Rectal smooth muscle tissue (tissue), 1 donor: Measurements from ENCODE around the gene CDH13.

Source experiments
- H3K27ac ChIP-seq: one replicate; pipeline ENCODE4 v1.7.0; 2013; ENCODE audit warnings: low read depth, low read length, inconsistent platforms
- H3K27me3 ChIP-seq: one replicate; pipeline ENCODE4 v1.7.0; 2013; ENCODE audit warnings: low read length; ENCODE audit not compliant: control insufficient read depth, insufficient read depth
- H3K36me3 ChIP-seq: one replicate; pipeline ENCODE4 v1.7.0; 2013; ENCODE audit warnings: low read length; ENCODE audit not compliant: control insufficient read depth, insufficient read depth
- H3K4me1 ChIP-seq: one replicate; pipeline ENCODE4 v1.7.0; 2013; ENCODE audit warnings: low read length; ENCODE audit not compliant: control insufficient read depth, insufficient read depth
- H3K4me3 ChIP-seq: one replicate; pipeline ENCODE4 v1.7.0; 2013; ENCODE audit warnings: low read length
- H3K9ac ChIP-seq: one replicate; pipeline ENCODE4 v1.7.0; 2013; ENCODE audit warnings: low read length

CDH13 gene

DNA sequence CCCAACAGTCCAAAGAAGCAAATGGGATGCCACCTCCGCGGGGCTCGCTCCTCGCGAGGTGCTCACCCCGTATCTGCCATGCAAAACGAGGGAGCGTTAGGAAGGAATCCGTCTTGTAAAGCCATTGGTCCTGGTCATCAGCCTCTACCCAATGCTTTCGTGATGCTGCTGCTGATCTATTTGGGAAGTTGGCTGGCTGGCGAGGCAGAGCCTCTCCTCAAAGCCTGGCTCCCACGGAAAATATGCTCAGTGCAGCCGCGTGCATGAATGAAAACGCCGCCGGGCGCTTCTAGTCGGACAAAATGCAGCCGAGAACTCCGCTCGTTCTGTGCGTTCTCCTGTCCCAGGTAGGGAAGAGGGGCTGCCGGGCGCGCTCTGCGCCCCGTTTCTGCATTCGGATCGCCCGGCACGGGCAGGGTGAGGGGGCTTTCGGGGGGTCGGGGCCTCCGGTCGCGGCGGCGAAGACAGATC lies at the start of gene CDH13:
TSS of gene CDH13 (plus strand) at position 179 of the 471 bp plus-strand sequence.
- Histone ChIP-seq H3K9ac (no peak within 1 kb of the TSS), H3K27ac (no peak within 1 kb of the TSS), H3K27me3 (peaks cover 15% of the 10 kb centered on the region)

GRCh38 chr16:82580298-82580890 lies 46.4 kb upstream of the CDH13 start:
- Histone ChIP-seq H3K4me3 (no peak overlapping the region), H3K27me3 (no peaks in the 10 kb centered on the region), H3K4me1 (no peaks in the 10 kb centered on the region), H3K27ac (no peak overlapping the region), H3K36me3 (no peaks in the 10 kb centered on the region), H3K9ac (no peak overlapping the region)

More for the DNA sequence above, at the start of gene CDH13:
- Histone ChIP-seq H3K4me1 (peaks cover 3% of the 10 kb centered on the region), H3K36me3 (no peaks in the 10 kb centered on the region), H3K4me3 (peak within 1 kb of the TSS; percentile 51)

DNA sequence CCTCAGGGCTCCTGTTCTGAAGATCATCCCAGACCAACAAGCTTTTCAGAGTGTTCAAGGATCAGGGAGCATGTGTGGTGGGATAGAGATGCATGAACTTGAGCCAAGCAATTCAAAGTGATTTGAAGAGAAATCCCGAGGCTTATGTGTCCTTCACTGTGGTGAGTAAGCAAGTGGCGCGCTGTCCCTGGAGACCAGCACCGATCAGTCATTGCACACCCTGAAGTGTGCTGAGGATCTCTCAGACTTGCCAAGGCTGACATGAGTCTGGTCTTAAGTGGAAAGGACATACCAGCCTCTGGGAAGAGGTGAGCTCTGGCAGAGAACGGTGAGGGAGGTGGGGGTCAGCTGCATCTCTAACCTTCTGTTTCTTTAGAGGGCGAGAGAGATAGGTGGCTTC lies 43.8 kb upstream of the CDH13 start:
- Histone ChIP-seq H3K4me3 (no peak overlapping the region), H3K36me3 (no peaks in the 10 kb centered on the region), H3K9ac (no peak overlapping the region), H3K4me1 (no peaks in the 10 kb centered on the region), H3K27ac (no peak overlapping the region), H3K27me3 (no peaks in the 10 kb centered on the region)

DNA sequence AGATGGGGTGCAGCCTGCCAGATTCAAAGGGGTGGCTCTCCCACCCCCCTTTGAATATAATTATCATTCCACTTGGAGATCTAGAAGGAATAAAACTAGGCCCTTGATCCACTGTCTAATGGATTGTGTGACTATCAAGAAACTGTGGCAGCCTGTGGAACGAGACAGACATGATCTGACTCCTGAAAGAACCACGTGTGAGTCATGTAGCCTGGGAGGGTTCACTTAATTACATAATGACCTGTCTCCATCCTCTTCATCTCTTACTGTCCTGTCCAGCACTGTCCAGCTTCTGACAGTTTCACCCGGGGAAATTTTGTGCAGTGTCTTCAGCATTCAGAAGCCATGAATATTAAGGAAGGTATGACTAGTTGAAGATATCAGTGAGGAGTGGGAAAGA lies 43.3 kb upstream of the CDH13 start:
- H3K27ac ChIP-seq: no peak overlapping the region
- no peak overlapping the region for H3K9ac ChIP-seq
- H3K36me3 ChIP-seq: no peaks in the 10 kb centered on the region

DNA sequence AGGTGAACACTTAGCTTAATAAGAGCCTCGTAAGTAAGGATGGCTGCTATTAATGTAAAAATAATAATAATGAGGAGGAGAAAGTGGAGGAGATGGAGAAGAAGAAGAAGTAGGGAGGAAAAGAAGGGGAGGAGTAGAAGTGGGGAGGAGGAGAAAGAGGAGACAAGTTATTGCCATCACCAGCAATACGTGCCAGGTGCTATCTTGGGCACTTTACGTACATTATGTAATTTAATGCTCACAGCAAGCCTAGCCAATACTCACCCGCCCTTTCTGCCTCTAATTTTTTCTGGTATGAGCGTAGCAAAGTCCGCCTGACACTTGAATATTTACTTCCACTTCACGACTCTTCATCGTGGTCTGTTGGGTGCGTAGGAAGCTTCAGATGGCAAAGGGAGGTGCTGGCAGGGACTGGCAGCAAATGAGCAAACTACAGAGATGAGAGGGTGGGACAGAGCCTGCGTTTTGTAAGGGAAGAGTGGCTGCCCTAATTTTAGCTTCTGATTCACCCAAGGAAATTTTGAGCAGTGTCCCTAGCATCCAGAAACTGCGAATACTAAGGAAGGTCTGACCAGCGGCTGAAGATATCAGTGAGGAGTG lies 42.1 kb upstream of the CDH13 start:
- H3K36me3 ChIP-seq: no peaks in the 10 kb centered on the region
- H3K27me3 ChIP-seq: no peaks in the 10 kb centered on the region
- H3K4me3 ChIP-seq: no peak overlapping the region
- no peak overlapping the region for H3K9ac ChIP-seq
- H3K4me1 ChIP-seq: no peaks in the 10 kb centered on the region
- H3K27ac ChIP-seq: no peak overlapping the region

More for the DNA sequence above, 43.3 kb upstream of the CDH13 start:
- Histone ChIP-seq H3K4me1 (no peaks in the 10 kb centered on the region), H3K4me3 (no peak overlapping the region), H3K27me3 (no peaks in the 10 kb centered on the region)

DNA sequence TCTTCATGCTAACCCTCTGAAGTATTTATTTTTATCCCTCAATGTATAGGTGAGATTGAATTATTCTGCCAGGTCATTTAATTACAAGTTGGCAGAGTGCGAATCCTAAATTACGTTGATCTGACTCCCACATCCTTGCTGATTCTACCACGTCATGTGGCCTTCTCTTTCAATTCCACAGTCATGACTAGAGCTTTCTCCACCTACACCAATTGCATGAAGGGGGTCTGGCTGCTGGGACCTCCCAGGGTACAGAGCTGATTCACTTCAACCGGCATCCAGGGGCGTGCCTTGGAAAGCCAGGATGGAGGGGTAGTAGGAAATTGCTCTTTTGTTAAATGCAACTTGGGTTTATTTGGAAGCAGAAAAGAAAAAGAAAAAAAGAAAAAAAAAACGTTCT lies 41.1 kb upstream of the CDH13 start:
- Histone ChIP-seq H3K9ac (no peak overlapping the region), H3K27ac (no peak overlapping the region), H3K36me3 (no peaks in the 10 kb centered on the region), H3K4me1 (no peaks in the 10 kb centered on the region), H3K27me3 (no peaks in the 10 kb centered on the region), H3K4me3 (no peak overlapping the region)

DNA sequence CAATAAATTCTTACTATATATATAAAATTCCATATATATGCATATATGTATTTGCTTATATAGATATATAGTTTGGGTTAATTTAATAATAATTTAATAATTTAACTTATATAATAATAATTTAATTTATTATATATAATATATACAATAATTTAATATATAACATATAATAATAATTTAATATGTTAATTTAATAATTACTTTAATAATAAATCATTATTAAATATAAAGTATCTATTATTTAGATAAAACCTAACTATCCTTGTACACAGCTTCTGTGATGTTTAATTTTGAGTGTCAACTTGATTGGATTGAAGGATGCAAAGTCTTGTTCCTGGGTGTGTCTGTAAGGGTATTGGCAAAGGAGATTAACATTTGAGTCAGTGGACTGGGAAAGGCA lies 40.6 kb upstream of the CDH13 start:
- H3K4me1 ChIP-seq: no peaks in the 10 kb centered on the region
- no peaks in the 10 kb centered on the region for H3K36me3 ChIP-seq
- H3K27ac ChIP-seq: no peak overlapping the region
- no peaks in the 10 kb centered on the region for H3K27me3 ChIP-seq
- H3K9ac ChIP-seq: no peak overlapping the region
- no peak overlapping the region for H3K4me3 ChIP-seq

GRCh38 chr16:82587289-82587688 lies 39.5 kb upstream of the CDH13 start:
- Histone ChIP-seq H3K9ac (no peak overlapping the region), H3K4me1 (no peaks in the 10 kb centered on the region), H3K27me3 (no peaks in the 10 kb centered on the region), H3K36me3 (no peaks in the 10 kb centered on the region), H3K27ac (no peak overlapping the region), H3K4me3 (no peak overlapping the region)

GRCh38 chr16:82589407-82589806 lies 37.4 kb upstream of the CDH13 start:
- Histone ChIP-seq H3K4me3 (no peak overlapping the region), H3K4me1 (no peaks in the 10 kb centered on the region), H3K36me3 (no peaks in the 10 kb centered on the region), H3K27me3 (no peaks in the 10 kb centered on the region), H3K9ac (no peak overlapping the region), H3K27ac (no peak overlapping the region)

GRCh38 chr16:82594114-82594513 lies 32.7 kb upstream of the CDH13 start:
- H3K27ac ChIP-seq: no peak overlapping the region
- H3K4me3 ChIP-seq: no peak overlapping the region
- H3K4me1 ChIP-seq: no peaks in the 10 kb centered on the region
- H3K36me3 ChIP-seq: no peaks in the 10 kb centered on the region
- H3K9ac ChIP-seq: no peak overlapping the region
- H3K27me3 ChIP-seq: no peaks in the 10 kb centered on the region

- Histone ChIP-seq H3K27me3 (no peaks in the 10 kb centered on the region), H3K9ac (no peak overlapping the region), H3K27ac (no peak overlapping the region), H3K4me3 (no peak overlapping the region), H3K36me3 (no peaks in the 10 kb centered on the region), H3K4me1 (no peaks in the 10 kb centered on the region)
These were observed 28.0 kb upstream of the CDH13 start for GRCh38 chr16:82598771-82599170.

DNA sequence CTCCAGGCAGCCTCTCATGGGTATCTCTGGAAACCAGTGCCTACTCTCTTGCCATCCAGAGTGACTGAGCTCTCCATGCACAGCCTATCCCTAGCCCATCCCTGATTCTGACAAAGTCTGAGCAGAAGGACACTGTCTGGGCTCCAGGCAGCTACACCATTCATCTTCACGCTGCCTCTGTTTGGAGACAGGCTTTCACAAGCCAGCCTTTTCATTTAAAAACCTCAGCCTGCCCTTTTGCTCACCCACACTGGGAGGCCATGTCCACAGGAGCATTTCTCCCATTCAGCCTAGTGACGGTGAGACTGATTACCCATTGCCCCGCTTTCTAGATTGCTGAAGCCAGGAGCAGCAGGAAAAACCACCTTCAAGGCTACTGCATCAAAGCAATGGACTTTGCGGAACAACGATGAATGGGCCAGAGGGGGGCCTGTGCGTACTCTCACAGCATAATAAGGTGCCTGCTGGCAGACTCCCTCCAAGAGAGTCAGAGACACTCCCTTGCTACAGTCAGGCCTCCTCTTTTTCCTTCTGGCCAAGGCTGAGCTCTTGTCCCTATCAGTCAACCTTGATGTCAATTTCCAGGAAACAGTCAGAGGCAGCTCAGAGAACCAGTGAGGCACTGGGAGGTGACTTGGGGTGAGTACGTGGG lies 24.7 kb upstream of the CDH13 start:
- H3K4me3 ChIP-seq: no peak overlapping the region
- no peaks in the 10 kb centered on the region for H3K27me3 ChIP-seq
- no peak overlapping the region for H3K9ac ChIP-seq
- H3K4me1 ChIP-seq: no peaks in the 10 kb centered on the region
- H3K27ac ChIP-seq: no peak overlapping the region
- H3K36me3 ChIP-seq: no peaks in the 10 kb centered on the region
